ENCODE data around the gene ASB2.

The ASB2 gene

GRCh38 chr14:93944348-93945069 is 31.9 kb downstream of the ASB2 start:
- ChIA-PET POLR2A (no interaction called here), CTCF (interaction anchor here (0.6 to 0.7 kb wide), 3 partner anchors 11 to 885 kb away, joined by 3 read pairs; no protein-coding TSS in a partner anchor)
- no peak overlapping the region for H3K27ac ChIP-seq (ENCODE audit: extremely low read depth, low read depth, low read length)
- no peak for TF ChIP-seq ZNF174 (tag by site-specific recombination; IDR thresholded peaks at IDR 0.05)
- TF ChIP-seq GLIS1 (tag by site-specific recombination; IDR thresholded peaks at IDR 0.05): no peak
- TF ChIP-seq ZBTB48 (tag by site-specific recombination; IDR thresholded peaks at IDR 0.05): no peak
- TF ChIP-seq ZNF785 (tag by site-specific recombination; IDR thresholded peaks at IDR 0.05): no peak
- no peak for TF ChIP-seq ZNF155 (tag by site-specific recombination; IDR thresholded peaks at IDR 0.05)
- no peak for TF ChIP-seq ZNF121 (tag by site-specific recombination; IDR thresholded peaks at IDR 0.05)
- TF ChIP-seq ZNF214 (tag by site-specific recombination; IDR thresholded peaks at IDR 0.05; ENCODE audit: borderline replicate concordance): no peak
- TF ChIP-seq, protein P1, sequence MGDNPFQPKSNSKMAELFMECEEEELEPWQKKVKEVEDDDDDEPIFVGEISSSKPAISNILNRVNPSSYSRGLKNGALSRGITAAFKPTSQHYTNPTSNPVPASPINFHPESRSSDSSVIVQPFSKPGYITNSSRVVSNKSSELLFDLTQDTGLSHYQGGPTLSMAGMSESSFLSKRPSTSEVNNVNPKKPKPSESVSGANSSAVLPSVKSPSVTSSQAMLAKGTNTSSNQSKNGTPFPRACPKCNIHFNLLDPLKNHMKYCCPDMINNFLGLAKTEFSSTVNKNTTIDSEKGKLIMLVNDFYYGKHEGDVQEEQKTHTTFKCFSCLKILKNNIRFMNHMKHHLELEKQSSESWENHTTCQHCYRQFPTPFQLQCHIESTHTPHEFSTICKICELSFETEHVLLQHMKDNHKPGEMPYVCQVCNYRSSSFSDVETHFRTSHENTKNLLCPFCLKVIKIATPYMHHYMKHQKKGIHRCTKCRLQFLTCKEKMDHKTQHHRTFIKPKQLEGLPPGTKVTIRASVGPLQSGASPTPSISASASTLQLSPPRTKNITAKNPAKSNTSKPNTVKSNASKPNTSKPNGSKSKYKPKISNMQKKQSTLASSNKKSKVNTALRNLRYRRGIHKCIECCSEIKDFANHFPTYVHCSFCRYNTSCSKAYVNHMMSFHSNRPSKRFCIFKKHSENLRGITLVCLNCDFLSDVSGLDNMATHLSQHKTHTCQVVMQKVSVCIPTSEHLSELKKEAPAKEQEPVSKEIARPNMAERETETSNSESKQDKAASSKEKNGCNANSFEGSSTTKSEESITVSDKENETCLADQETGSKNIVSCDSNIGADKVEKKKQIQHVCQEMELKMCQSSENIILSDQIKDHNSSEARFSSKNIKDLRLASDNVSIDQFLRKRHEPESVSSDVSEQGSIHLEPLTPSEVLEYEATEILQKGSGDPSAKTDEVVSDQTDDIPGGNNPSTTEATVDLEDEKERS (tag by site-specific recombination; IDR thresholded peaks at IDR 0.05): no peak
- no peak for TF ChIP-seq ZSCAN23 (tag by site-specific recombination; IDR thresholded peaks at IDR 0.05)
- H3K4me3 ChIP-seq (ENCODE audit: low read depth, low read length): no peak overlapping the region
- peaks cover 14% of the 10 kb centered on the region for H3K4me1 ChIP-seq (ENCODE audit: control insufficient read depth, insufficient read depth, low read length)
- H3K36me3 ChIP-seq (ENCODE audit: control insufficient read depth in 2 of 2, insufficient read depth in 1 of 2, low read length in 2 of 2): no peaks in the 10 kb centered on the region
- no peaks in the 10 kb centered on the region for H3K9me3 ChIP-seq (ENCODE audit: control insufficient read depth, insufficient read depth, low read depth, low read length)

- POLR2A ChIA-PET: no interaction called here
- CTCF ChIA-PET: interaction anchor here (0.6 to 0.7 kb wide), 2 partner anchors 12 to 765 kb away, joined by 3 read pairs; no protein-coding TSS in a partner anchor
- no peak for TF ChIP-seq ZNF248 (tag by site-specific recombination; IDR thresholded peaks at IDR 0.05)
- no peak for TF ChIP-seq ZXDB (tag by site-specific recombination; IDR thresholded peaks at IDR 0.05)
- H3K4me3 ChIP-seq (ENCODE audit: low read depth, low read length): no peak overlapping the region
- no peaks in the 10 kb centered on the region for H3K9me3 ChIP-seq (ENCODE audit: control insufficient read depth, insufficient read depth, low read depth, low read length)
- H3K27ac ChIP-seq (ENCODE audit: extremely low read depth, low read depth, low read length): no peak overlapping the region
- H3K36me3 ChIP-seq (ENCODE audit: control insufficient read depth in 2 of 2, insufficient read depth in 1 of 2, low read length in 2 of 2): no peaks in the 10 kb centered on the region
- H3K4me1 ChIP-seq (ENCODE audit: control insufficient read depth, insufficient read depth, low read length): peaks cover 14% of the 10 kb centered on the region
Observed at GRCh38 chr14:93943930-93944329, 32.4 kb downstream of the ASB2 start.

GRCh38 chr14:93943052-93943451 is 33.3 kb downstream of the ASB2 start:
- Histone ChIP-seq H3K36me3 (ENCODE audit: control insufficient read depth in 2 of 2, insufficient read depth in 1 of 2, low read length in 2 of 2) (no peaks in the 10 kb centered on the region), H3K27ac (ENCODE audit: extremely low read depth, low read depth, low read length) (no peak overlapping the region), H3K4me3 (ENCODE audit: low read depth, low read length) (no peak overlapping the region), H3K4me1 (ENCODE audit: control insufficient read depth, insufficient read depth, low read length) (peaks cover 14% of the 10 kb centered on the region), H3K9me3 (ENCODE audit: control insufficient read depth, insufficient read depth, low read depth, low read length) (no peaks in the 10 kb centered on the region)
- TF ChIP-seq ZNF24 (tag by site-specific recombination; IDR thresholded peaks at IDR 0.05): no peak
- no peak for TF ChIP-seq ZNF37A (tag by site-specific recombination; IDR thresholded peaks at IDR 0.05)
- TF ChIP-seq GLIS1 (tag by site-specific recombination; IDR thresholded peaks at IDR 0.05): no peak
- TF ChIP-seq IKZF3 (tag by site-specific recombination; IDR thresholded peaks at IDR 0.05): no peak
- TF ChIP-seq SCRT2 (tag by site-specific recombination; IDR thresholded peaks at IDR 0.05): no peak
- no peak for TF ChIP-seq ZNF335 (tag by site-specific recombination; conservative IDR thresholded peaks at IDR 0.05)
- CTCF ChIA-PET: interaction anchor here (0.6 to 5.7 kb wide), 5 partner anchors 12 to 237 kb away, joined by 3 to 39 read pairs (median 10); no protein-coding TSS in a partner anchor
- POLR2A ChIA-PET: no interaction called here

Measured in HEK293 (cell line).